ELF-1 (cell line): Measurements from ENCODE around the gene GCA.

ENCODE experiments used
- DNase-seq: peaks from one replicate; pipeline ENCODE4 v3.0.0-alpha.2; 2016; ENCODE audit warnings: low read depth, low spot score

The GCA gene

GRCh38 chr2:162328424-162329157, 15.3 kb upstream of the GCA start:
- DNase-seq = no peak

DNA sequence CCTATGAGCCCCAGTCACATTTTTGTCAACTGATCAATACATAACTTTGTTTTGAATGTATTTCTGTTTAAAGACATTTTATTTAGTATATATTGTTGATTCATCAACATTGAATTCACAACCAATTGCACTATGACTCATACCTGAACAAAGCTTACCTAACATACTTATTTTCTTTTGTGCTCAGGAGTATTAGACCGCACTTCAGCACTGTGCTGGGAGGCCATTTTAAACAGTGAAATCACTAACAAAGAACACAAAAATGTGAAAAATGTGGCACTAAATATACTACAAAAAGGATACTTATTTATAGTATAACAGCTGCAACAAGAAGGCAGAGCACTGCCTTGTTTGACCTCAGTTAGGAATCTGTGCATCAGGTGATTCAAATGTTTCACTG, 13.1 kb upstream of the GCA start:
- no peak for DNase-seq

DNA sequence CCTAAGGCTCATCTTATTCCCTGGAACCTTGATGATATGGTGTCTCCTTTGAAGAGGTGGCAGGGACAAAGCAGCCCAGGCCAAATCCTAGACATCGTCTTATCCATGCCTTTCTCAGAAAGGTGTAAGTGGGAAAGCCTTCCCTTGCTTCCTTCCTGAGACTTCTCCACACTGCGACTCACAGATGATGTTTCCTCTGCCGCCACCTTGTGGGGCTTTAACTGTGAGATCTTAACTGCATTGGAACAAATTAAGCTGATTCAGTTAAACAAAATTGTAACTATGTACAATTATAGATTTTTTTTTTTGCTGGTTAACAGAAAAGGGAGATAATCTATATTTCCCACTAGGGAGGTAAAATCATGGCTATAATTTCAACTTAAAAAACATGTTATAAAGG, 10.0 kb upstream of the GCA start:
- no peak for DNase-seq

DNA sequence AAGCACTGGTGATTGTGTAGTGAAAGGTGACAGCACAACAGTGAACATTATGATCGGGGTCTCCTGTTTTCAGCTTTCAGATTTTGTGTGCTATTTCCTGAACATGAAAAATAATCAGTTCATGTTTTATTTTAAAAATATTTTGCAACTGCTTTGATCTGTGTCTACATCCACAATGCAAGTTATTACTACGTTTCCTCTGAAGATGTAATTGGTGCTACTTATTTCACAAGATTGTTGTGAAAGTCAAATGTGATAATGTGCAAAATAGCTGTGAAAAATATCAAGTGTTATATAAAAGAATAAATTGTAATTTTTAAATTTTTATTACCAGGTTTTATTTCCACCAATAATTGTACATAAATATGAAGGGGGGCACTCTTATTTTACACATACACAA, 6.1 kb upstream of the GCA start:
- DNase-seq = no peak

DNA sequence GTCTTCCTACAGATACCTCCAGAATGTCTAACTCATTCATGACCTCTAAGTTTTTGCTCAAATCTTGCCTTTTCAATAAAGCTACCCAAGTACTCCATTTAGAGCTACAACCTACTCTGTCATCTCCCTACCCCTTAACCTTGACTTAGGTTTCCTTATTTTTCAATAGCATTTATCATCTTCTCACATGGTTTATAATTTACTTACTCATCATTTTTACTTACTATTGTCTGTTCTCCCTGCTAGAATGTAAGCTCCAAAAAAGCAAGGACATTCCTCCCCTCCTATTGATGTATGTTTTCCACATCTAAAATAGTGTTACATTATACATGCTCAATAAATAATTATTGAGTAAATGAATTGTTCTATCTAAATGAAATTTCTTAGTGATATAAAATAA, 3.1 kb upstream of the GCA start:
- no peak for DNase-seq

- no peak for DNase-seq
Measured at GRCh38 chr2:162342321-162342720, 1.6 kb upstream of the GCA start.

DNA sequence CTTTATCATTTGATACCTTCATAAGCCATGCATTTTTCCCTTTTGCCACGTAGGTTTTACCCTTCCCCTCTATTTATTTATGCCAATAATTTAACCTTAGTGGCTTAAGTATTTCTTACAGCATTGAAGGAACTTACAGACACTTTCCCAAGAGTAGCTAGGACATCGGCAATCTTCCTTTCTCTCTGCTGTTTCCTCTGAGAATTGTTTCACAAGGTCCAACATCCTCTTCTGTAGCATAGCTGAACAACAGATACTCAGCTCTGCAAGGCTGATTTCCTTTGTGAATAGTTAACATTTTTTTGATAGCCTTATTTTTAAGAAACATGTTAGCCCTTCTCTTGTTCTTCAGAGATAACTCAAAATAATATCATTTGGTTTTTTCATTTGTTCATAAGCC, 1.1 kb upstream of the GCA start:
- no peak for DNase-seq

- no peak for DNase-seq
Measured at GRCh38 chr2:162343492-162343823, 474 bp upstream of the GCA start.

- DNase-seq = no peak
Measured at GRCh38 chr2:162344617-162344950, 652 bp downstream of the GCA start.

- no peak for DNase-seq
Measured at GRCh38 chr2:162365392-162365791, 21.5 kb downstream of the GCA start.

DNA sequence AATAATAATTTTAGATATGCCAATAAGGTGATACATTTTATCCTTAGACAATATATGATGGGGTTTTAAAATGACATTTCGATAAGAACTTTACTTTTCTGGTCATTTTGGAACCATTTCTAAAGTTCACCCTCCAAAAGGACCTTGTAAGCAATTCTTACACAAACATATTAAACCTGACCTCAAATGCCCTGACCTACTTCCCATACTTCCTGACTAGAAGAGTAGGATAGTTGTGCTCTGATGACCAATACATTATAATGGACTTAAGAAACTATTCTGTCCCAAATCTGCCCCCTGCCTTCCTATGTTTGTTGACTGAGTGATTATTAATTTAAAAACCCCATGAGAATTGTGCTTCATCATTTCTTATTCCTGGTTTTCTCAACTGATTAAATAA, 24.6 kb downstream of the GCA start:
- DNase-seq = no peak

DNA sequence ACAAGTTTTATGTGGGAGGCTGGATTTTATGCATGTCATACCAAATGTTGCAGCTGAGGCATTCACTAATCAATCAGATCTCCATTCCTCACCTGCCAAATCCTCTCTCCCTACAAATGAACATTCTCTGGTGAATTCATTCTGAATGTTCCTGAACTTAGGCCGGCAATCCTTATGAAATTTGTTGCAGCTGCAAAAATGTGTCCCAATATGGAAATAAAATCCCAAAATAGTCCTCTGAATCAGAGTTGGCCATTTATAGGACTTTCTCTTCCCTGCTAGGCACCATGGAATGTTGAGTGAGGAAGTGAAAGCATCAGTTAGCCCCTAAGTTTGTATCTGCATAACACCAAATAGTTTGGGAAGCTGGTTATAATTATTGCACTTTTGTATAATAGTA, 25.6 kb downstream of the GCA start:
- DNase-seq = no peak

- no peak for DNase-seq
Measured at GRCh38 chr2:162370931-162371330, 27.0 kb downstream of the GCA start.

DNA sequence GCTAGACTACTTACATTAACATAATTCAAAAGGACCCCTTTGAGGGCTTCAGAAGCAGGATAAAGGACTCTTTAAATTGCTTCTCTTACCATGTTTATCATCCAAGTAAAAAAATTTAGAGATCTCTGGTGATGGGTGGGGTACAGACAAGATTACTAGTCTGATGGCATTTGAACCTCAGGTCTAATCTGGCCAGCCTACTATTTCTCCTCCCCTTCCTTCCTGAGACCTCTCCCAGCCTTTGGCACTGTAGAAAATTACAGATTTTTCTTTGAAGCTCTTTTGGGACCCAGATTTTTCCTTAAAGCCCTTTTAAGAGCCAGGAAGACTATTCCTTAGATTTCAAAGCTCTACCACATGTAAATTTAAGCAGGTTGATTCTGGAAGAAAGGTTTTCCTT, 28.9 kb downstream of the GCA start:
- no peak for DNase-seq

- no peak for DNase-seq
Measured at GRCh38 chr2:162379719-162380580, 36.0 kb downstream of the GCA start.

- DNase-seq = no peak
Measured at GRCh38 chr2:162381851-162382250, 37.9 kb downstream of the GCA start.

- no peak for DNase-seq
Measured at GRCh38 chr2:162382278-162382677, 38.3 kb downstream of the GCA start.

GRCh38 chr2:162385536-162385935, 41.6 kb downstream of the GCA start:
- no peak for DNase-seq

DNA sequence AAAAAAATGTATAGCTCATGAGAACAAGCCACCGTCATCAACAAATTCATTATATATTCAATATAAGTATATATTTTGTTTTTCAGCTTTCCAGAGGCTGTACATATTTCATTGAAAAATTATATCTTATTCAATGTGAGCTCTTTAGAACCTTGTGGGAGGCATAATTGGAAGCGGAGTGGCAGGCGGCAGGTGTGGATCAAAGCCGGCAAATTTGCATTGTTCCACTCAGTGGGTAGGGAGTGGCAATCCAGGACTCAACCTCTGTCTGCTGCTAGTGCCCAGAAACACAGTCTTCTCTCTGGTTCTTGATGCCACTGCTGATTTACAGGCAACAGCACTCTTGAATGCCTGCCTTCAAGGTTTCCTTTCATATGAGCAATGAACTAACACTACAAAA, 46.9 kb downstream of the GCA start:
- no peak for DNase-seq

GRCh38 chr2:162400336-162400735, 56.4 kb downstream of the GCA start:
- DNase-seq = no peak

GRCh38 chr2:162401871-162402270, 57.9 kb downstream of the GCA start:
- no peak for DNase-seq

GRCh38 chr2:162403884-162404283, 60.0 kb downstream of the GCA start:
- DNase-seq = no peak
